IPS-18a (cell line): ENCODE data around the gene WIZ.
A peak's percentile ranks its signal among the peaks of the same experiment; 100 is the strongest.
"Not testable (repeated sequence)": the region's sequence is repeated elsewhere in the genome, so short reads cannot be mapped to it uniquely, and the experiment has no call there.

Source experiments
- H3K27ac ChIP-seq: one replicate; pipeline ENCODE4 v1.5.1; 2013; ENCODE audit warnings: low read length
- H3K27me3 ChIP-seq: one replicate; pipeline ENCODE4 v1.6.1; 2013; ENCODE audit warnings: mild to moderate bottlenecking, low read length; ENCODE audit not compliant: control insufficient read depth, insufficient read depth
- H3K36me3 ChIP-seq: one replicate; pipeline ENCODE4 v1.6.1; 2013; ENCODE audit warnings: low read depth, low read length; ENCODE audit not compliant: control insufficient read depth
- H3K4me1 ChIP-seq: one replicate; pipeline ENCODE4 v1.6.1; 2013; ENCODE audit warnings: low read depth, low read length; ENCODE audit not compliant: control insufficient read depth
- H3K4me3 ChIP-seq: one replicate; pipeline ENCODE4 v1.5.1; 2013; ENCODE audit warnings: low read length
- H3K9ac ChIP-seq: one replicate; pipeline ENCODE4 v1.6.1; 2013; ENCODE audit warnings: mild to moderate bottlenecking, low read length, moderate library complexity
- H3K9me3 ChIP-seq: one replicate; pipeline ENCODE4 v1.6.1; 2013; ENCODE audit warnings: low read depth, low read length; ENCODE audit not compliant: control insufficient read depth

The WIZ gene

GRCh38 chr19:15475611-15476010 is 25.9 kb upstream of the WIZ start:
- no peaks in the 10 kb centered on the region for H3K36me3 ChIP-seq

GRCh38 chr19:15475169-15475568 is 25.4 kb upstream of the WIZ start:
- Histone ChIP-seq H3K27me3 (peaks cover 2% of the 10 kb centered on the region), H3K4me3 (no peak overlapping the region), H3K36me3 (no peaks in the 10 kb centered on the region), H3K27ac (no peak overlapping the region), H3K9me3 (peaks cover 7% of the 10 kb centered on the region), H3K4me1 (no peaks in the 10 kb centered on the region), H3K9ac (no peak overlapping the region)

More at GRCh38 chr19:15475611-15476010, 25.9 kb upstream of the WIZ start:
- Histone ChIP-seq H3K27me3 (no peaks in the 10 kb centered on the region), H3K9ac (no peak overlapping the region), H3K4me3 (no peak overlapping the region), H3K9me3 (peaks cover 7% of the 10 kb centered on the region), H3K27ac (no peak overlapping the region), H3K4me1 (no peaks in the 10 kb centered on the region)

DNA sequence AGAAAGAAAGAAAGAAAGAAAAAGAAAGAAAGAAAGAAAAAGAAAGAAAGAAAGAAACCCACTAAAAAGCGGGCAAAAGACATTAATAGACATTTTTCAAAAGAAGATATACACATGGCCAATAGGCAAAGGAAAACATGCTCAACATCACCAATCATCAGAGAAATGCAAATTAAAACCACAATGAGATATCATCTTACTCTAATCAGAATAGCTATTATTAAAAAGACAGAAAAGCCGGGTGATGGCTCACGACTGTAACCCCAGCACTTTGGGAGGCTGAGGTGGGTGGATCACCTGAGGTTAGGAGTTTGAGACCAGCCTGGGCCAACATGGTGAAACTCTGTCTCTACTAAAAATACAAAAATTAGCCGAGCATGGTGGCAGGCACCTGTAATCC is 24.1 kb upstream of the WIZ start:
- H3K4me1 ChIP-seq, H3K36me3 ChIP-seq, H3K9me3 ChIP-seq, H3K9ac ChIP-seq, H3K27ac ChIP-seq, H3K4me3 ChIP-seq: not testable (repeated sequence)
- peaks cover 16% of the 10 kb centered on the region for H3K27me3 ChIP-seq

DNA sequence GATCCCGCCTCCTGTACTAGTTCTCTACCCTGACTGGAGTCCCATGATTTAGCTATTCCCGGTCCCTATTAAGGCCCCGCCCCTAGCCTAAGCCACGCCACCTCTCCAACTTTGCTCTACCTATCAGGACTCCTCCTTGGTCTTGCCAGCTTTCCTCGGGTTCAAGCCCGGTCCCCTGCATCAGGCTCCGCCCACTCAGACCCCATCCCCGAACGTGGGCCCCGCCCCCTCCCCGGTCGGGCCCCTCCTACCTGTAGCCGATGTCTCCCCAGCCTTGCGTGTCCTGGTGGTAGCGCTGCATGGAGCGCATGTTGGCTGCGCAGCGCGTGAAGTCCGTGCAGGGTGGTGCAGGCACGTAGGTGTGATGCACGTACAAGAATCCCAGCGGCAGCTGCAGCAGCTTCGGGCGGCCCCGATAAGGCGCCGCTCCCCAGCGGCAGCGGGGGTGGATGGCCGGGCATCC is 21.9 kb upstream of the WIZ start:
- Histone ChIP-seq H3K4me3 (no peak overlapping the region), H3K36me3 (no peaks in the 10 kb centered on the region), H3K9me3 (no peaks in the 10 kb centered on the region), H3K9ac (no peak overlapping the region), H3K27me3 (peaks cover 37% of the 10 kb centered on the region), H3K27ac (no peak overlapping the region), H3K4me1 (no peaks in the 10 kb centered on the region)

- Histone ChIP-seq H3K4me3 (peak overlapping the region; percentile 37), H3K9me3 (no peaks in the 10 kb centered on the region), H3K27ac (no peak overlapping the region), H3K36me3 (no peaks in the 10 kb centered on the region), H3K4me1 (no peaks in the 10 kb centered on the region), H3K27me3 (peaks cover 37% of the 10 kb centered on the region), H3K9ac (no peak overlapping the region)
Measured at GRCh38 chr19:15469513-15470297, 19.9 kb upstream of the WIZ start.

GRCh38 chr19:15468675-15469512 is 19.1 kb upstream of the WIZ start:
- Histone ChIP-seq H3K36me3 (no peaks in the 10 kb centered on the region), H3K4me1 (no peaks in the 10 kb centered on the region), H3K9me3 (no peaks in the 10 kb centered on the region), H3K4me3 (no peak overlapping the region), H3K27me3 (peaks cover 37% of the 10 kb centered on the region), H3K9ac (no peak overlapping the region), H3K27ac (no peak overlapping the region)

DNA sequence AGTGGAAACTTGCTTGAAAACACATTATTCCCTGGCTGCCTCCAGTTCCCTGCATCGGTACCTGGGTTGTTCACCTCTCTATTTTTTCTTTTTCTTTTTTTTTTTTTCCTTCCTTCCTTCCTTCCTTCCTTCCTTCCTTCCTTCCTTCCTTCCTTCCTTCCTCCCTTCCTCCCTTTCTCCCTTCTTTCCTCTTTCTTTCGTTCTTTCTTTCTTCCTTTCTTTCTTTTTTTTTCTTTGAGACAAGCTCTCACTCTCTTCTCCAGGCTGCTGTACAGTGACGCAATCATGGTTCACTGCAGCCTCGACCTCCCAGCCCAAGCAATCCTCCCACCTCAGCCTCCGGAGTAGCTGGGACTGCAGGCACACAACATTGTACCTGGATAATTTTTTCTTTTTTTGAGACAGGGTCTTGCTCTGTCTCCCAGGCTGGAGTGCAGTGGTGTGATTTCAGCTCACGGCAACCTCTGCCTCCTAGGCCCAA is 18.0 kb upstream of the WIZ start:
- no peak overlapping the region for H3K4me3 ChIP-seq
- H3K4me1 ChIP-seq: no peaks in the 10 kb centered on the region
- H3K9ac ChIP-seq: no peak overlapping the region
- H3K36me3 ChIP-seq: no peaks in the 10 kb centered on the region
- no peaks in the 10 kb centered on the region for H3K9me3 ChIP-seq
- peaks cover 37% of the 10 kb centered on the region for H3K27me3 ChIP-seq
- H3K27ac ChIP-seq: no peak overlapping the region

GRCh38 chr19:15466851-15467733 is 17.3 kb upstream of the WIZ start:
- Histone ChIP-seq H3K27me3 (peaks cover 37% of the 10 kb centered on the region), H3K27ac (no peak overlapping the region), H3K4me3 (no peak overlapping the region), H3K9me3 (no peaks in the 10 kb centered on the region), H3K4me1 (no peaks in the 10 kb centered on the region), H3K36me3 (no peaks in the 10 kb centered on the region), H3K9ac (no peak overlapping the region)

- H3K27me3 ChIP-seq: peaks cover 45% of the 10 kb centered on the region
- H3K9me3 ChIP-seq: no peaks in the 10 kb centered on the region
- no peak within 1 kb of the TSS for H3K27ac ChIP-seq
- H3K4me3 ChIP-seq: no peak within 1 kb of the TSS
- H3K36me3 ChIP-seq: no peaks in the 10 kb centered on the region
- no peak within 1 kb of the TSS for H3K9ac ChIP-seq
- H3K4me1 ChIP-seq: no peaks in the 10 kb centered on the region
Measured at GRCh38 chr19:15464394-15465385, 14.9 kb upstream of the WIZ start, which contains the start of gene RASAL3. Gene RASAL3 (minus strand): TSS chr19:15464544. CDS start chr19:15464358, 186 bp downstream.

GRCh38 chr19:15463861-15464371 is 14.2 kb upstream of the WIZ start:
- Histone ChIP-seq H3K4me1 (no peaks in the 10 kb centered on the region), H3K27me3 (peaks cover 42% of the 10 kb centered on the region), H3K9me3 (no peaks in the 10 kb centered on the region), H3K36me3 (no peaks in the 10 kb centered on the region), H3K27ac (no peak overlapping the region), H3K4me3 (no peak overlapping the region), H3K9ac (no peak overlapping the region)
